Measurements from ENCODE around the gene IL36A.
A peak's percentile ranks its signal among the peaks of the same experiment; 100 is the strongest.

IL36A gene

GRCh38 chr2:113005030-113005509, at the start of gene IL36A:
TSS of gene IL36A (plus strand) at chr2:113005459. CDS start at chr2:113005872, 413 bp downstream.
- DNase-seq = no peak

GRCh38 chr2:112957511-112957910, 47.7 kb upstream of the IL36A start:
- no peak for DNase-seq

GRCh38 chr2:112958428-112959108, 46.7 kb upstream of the IL36A start:
- peak; percentile 45 for DNase-seq

GRCh38 chr2:112959109-112959812, 46.0 kb upstream of the IL36A start:
- DNase-seq = peak; percentile 45

GRCh38 chr2:112960230-112960825, 44.9 kb upstream of the IL36A start:
- DNase-seq = no peak

- no peak for DNase-seq
These were observed 42.7 kb upstream of the IL36A start for GRCh38 chr2:112962308-112963175.

- DNase-seq = no peak
These were observed 38.2 kb upstream of the IL36A start for GRCh38 chr2:112967023-112967422.

- DNase-seq = no peak
These were observed 32.7 kb upstream of the IL36A start for GRCh38 chr2:112972423-112973086.

- no peak for DNase-seq
These were observed 32.1 kb upstream of the IL36A start for GRCh38 chr2:112973156-112973555.

- DNase-seq = no peak
These were observed 27.7 kb upstream of the IL36A start, which contains the start of gene IL36G for GRCh38 chr2:112977559-112978056. TSS of gene IL36G (plus strand) at chr2:112978006. CDS start at chr2:112978639, 633 bp downstream.

GRCh38 chr2:112979731-112980130, 25.5 kb upstream of the IL36A start:
- DNase-seq = no peak

GRCh38 chr2:112980537-112980936, 24.7 kb upstream of the IL36A start:
- DNase-seq = no peak

GRCh38 chr2:112985090-112985489, 20.2 kb upstream of the IL36A start:
- DNase-seq = no peak

- DNase-seq = no peak
These were observed 15.6 kb upstream of the IL36A start for GRCh38 chr2:112989611-112990010.

GRCh38 chr2:112993831-112994230, 11.4 kb upstream of the IL36A start:
- DNase-seq = no peak

- no peak for DNase-seq
These were observed 10.6 kb upstream of the IL36A start for GRCh38 chr2:112994648-112995047.

GRCh38 chr2:112995346-112995920, 9.8 kb upstream of the IL36A start:
- DNase-seq = no peak

GRCh38 chr2:112996635-112997034, 8.6 kb upstream of the IL36A start:
- DNase-seq = no peak

GRCh38 chr2:112997151-112997550, 8.1 kb upstream of the IL36A start:
- no peak for DNase-seq

GRCh38 chr2:113000436-113000835, 4.8 kb upstream of the IL36A start:
- no peak for DNase-seq

- no peak for DNase-seq
These were observed 2.6 kb upstream of the IL36A start for GRCh38 chr2:113002677-113003076.

- DNase-seq = no peak
These were observed 2.0 kb downstream of the IL36A start for GRCh38 chr2:113007250-113007649.

Data from DMS 273 treated with DMSO at 0.1 percent for 48 hours (cell line).